Measurements from ENCODE around the gene KDM1A. TPM values are rescaled to one million over a fixed set of nuclear protein-coding genes. Genes with fewer than 3 reads are reported as not detected.
A peak's percentile ranks its signal among the peaks of the same experiment; 100 is the strongest.

The KDM1A gene
- total and polyA plus RNA-seq, 9 of the 15 experiments (the other 6 are each of a cell fraction or from before 2014, with no cell fraction given), result 59.2 to 181 (median 168) TPM

DNA sequence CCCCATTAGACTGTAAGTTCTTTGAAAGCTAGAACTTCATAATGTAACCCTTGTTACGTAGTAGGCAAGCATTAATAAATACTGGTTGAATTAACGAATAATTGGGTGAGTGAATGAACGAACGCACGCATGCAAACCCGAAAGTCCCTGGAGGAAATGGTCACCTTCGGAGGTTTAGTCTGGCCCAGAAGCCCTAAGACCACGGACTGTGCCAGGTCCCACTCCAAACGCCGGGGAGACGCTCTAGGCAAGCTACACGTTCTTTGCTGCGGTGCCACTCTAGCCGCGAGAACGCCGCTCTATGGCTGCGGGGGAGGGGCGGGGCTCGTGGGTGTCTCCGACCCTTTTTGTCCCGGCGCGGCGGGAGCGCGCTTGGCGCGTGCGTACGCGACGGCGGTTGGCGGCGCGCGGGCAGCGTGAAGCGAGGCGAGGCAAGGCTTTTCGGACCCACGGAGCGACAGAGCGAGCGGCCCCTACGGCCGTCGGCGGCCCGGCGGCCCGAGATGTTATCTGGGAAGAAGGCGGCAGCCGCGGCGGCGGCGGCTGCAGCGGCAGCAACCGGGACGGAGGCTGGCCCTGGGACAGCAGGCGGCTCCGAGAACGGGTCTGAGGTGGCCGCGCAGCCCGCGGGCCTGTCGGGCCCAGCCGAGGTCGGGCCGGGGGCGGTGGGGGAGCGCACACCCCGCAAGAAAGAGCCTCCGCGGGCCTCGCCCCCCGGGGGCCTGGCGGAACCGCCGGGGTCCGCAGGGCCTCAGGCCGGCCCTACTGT is at the start of gene KDM1A (continued):
- TF ChIP-seq SLC30A9 (CRISPR knock-in tag; IDR thresholded peaks at IDR 0.05), result no peak
- no peak for TF ChIP-seq CBX2 (IDR thresholded peaks at IDR 0.05; ENCODE audit: insufficient read depth, low read length, poor library complexity, severe bottlenecking)
- no peak for TF ChIP-seq USF2 (CRISPR knock-in tag; IDR thresholded peaks at IDR 0.05)
- no peak for TF ChIP-seq ZNF184 (CRISPR knock-in tag; IDR thresholded peaks at IDR 0.05)
- no peak for TF ChIP-seq SPI1 (IDR thresholded peaks at IDR 0.05; ENCODE audit: borderline replicate concordance, low read depth, low read length)
- TF ChIP-seq TCFL5 (CRISPR knock-in tag; conservative IDR thresholded peaks at IDR 0.05), result no peak
- TF ChIP-seq, protein P1, sequence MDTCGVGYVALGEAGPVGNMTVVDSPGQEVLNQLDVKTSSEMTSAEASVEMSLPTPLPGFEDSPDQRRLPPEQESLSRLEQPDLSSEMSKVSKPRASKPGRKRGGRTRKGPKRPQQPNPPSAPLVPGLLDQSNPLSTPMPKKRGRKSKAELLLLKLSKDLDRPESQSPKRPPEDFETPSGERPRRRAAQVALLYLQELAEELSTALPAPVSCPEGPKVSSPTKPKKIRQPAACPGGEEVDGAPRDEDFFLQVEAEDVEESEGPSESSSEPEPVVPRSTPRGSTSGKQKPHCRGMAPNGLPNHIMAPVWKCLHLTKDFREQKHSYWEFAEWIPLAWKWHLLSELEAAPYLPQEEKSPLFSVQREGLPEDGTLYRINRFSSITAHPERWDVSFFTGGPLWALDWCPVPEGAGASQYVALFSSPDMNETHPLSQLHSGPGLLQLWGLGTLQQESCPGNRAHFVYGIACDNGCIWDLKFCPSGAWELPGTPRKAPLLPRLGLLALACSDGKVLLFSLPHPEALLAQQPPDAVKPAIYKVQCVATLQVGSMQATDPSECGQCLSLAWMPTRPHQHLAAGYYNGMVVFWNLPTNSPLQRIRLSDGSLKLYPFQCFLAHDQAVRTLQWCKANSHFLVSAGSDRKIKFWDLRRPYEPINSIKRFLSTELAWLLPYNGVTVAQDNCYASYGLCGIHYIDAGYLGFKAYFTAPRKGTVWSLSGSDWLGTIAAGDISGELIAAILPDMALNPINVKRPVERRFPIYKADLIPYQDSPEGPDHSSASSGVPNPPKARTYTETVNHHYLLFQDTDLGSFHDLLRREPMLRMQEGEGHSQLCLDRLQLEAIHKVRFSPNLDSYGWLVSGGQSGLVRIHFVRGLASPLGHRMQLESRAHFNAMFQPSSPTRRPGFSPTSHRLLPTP (IDR thresholded peaks at IDR 0.05; ENCODE audit: borderline replicate concordance, extremely low read depth, insufficient read length), result peak; percentile 5
- TF ChIP-seq ZBTB33 (CRISPR knock-in tag; IDR thresholded peaks at IDR 0.05), result no peak
- no peak; the same call in none of the 2 replicates for TF ChIP-seq CBX5 (IDR thresholded peaks at IDR 0.05; ENCODE audit: borderline replicate concordance, low read depth)
- TF ChIP-seq SRSF7 (optimal IDR thresholded peaks at IDR 0.05; ENCODE audit: low read depth, low read length), result no peak
- TF ChIP-seq GTF2F1 (IDR thresholded peaks at IDR 0.05; ENCODE audit: low read depth, low read length), result peak; percentile 90
- TF ChIP-seq NCOA6 (IDR thresholded peaks at IDR 0.05), result peak; percentile 44
- peak; percentile 40; the same call in 1 of the 2 replicates for TF ChIP-seq BACH1 (tag; IDR thresholded peaks at IDR 0.05)
- TF ChIP-seq TCF15 (CRISPR knock-in tag; IDR thresholded peaks at IDR 0.05), result no peak
- TF ChIP-seq ZSCAN29 (IDR thresholded peaks at IDR 0.05), result 0 out of 2 replicates have a peak, but pooled peaks have one; percentile 30
- TF ChIP-seq ZNF589 (CRISPR knock-in tag; IDR thresholded peaks at IDR 0.05; ENCODE audit: low read depth), result peak; percentile 88
- no peak for TF ChIP-seq TAF15 (IDR thresholded peaks at IDR 0.05; ENCODE audit: low read depth, low read length)
- peak; percentile 90 for TF ChIP-seq CBX1 (IDR thresholded peaks at IDR 0.05; ENCODE audit: low read depth)
- TF ChIP-seq ILK (tag; IDR thresholded peaks at IDR 0.05; ENCODE audit: borderline replicate concordance, low read depth), result no peak
- peak; percentile 78 for TF ChIP-seq PCBP1 (IDR thresholded peaks at IDR 0.05; ENCODE audit: low read depth, low read length, poor library complexity, severe bottlenecking)
- TF ChIP-seq ZNF699 (CRISPR knock-in tag; IDR thresholded peaks at IDR 0.05; ENCODE audit: insufficient replicate concordance), result no peak
- no peak for TF ChIP-seq DLX4 (CRISPR knock-in tag; IDR thresholded peaks at IDR 0.05)

All from K562 (cell line).